BE2C (cell line): ENCODE data around the gene ATXN7.

Source experiments
- DNase-seq: peaks from one replicate; pipeline ENCODE4 v3.0.0-alpha.2; 2020
- H3K27me3 ChIP-seq: fragments of 250-450 bp; sonication (Bioruptor Pico); 2 replicates; pipeline ENCODE4 v1.5.1; 2020; ENCODE audit warnings: mild to moderate bottlenecking
- H3K36me3 ChIP-seq: fragments of 250-450 bp; sonication (Bioruptor Pico); 2 replicates; pipeline ENCODE4 v1.5.1; 2020; ENCODE audit warnings: mild to moderate bottlenecking
- H3K4me1 ChIP-seq: fragments of 250-450 bp; sonication (Bioruptor Pico); 2 replicates; pipeline ENCODE4 v1.5.1; 2020
- H3K4me3 ChIP-seq: 2 replicates; pipeline ENCODE4 v1.5.1; 2011; ENCODE audit warnings: low read depth, low read length
- H3K9me3 ChIP-seq: fragments of 250-450 bp; sonication (Bioruptor Pico); 2 replicates; pipeline ENCODE4 v1.5.1; 2020
- TF ChIP-seq, protein P1 (sequence below): IDR thresholded peaks from 2 replicates; pipeline ENCODE4 v1.5.1; 2012; ENCODE audit warnings: mild to moderate bottlenecking, low read depth, low read length

ATXN7 gene

DNA sequence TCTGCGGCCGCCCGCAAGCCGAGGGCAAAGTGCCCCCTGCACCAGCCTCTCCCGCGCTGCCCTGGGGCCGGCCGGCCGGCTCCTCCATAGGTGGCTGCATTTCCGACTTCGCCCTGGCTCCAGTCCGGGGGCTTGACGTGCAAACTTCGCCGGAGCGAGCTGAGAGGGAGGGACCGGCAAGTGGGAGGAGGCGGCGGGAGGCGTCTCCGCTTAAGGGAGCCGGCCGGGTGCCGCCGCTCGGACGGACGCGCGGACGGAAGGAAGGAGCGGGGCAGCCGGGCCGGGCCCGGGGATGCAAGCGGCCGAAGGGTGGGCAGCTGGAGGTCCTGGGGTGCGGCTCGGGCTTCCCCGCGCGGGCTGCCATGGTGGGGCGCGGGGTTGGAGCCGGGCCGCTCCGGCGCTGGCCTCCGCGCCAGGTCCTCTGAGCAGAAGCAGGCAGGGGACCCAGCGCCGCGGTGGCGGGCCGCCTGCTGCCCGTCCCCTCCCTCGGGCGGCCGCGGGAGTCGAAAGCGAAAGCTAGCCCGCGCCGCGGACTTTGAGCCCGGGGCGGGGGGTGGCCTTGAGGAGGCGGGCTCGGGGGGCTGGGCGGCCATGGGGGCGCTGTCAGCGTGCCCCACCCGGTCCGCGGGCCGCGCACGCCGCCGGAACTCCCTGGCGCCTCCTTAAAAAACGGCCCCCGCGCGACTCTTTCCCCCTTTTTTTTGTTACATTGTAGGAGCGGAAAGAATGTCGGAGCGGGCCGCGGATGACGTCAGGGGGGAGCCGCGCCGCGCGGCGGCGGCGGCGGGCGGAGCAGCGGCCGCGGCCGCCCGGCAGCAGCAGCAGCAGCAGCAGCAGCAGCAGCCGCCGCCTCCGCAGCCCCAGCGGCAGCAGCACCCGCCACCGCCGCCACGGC is 48.5 kb downstream of the ATXN7 start, which contains the start of gene SCAANT1:
Gene SCAANT1 (minus strand): TSS at position 511 of the 895 bp plus-strand sequence.
- Histone ChIP-seq H3K36me3 (peaks cover 13% of the 10 kb centered on the region), H3K4me1 (peaks cover 4% of the 10 kb centered on the region; the same call in 1 of the 2 replicates), H3K4me3 (peak within 1 kb of the TSS; percentile 77), H3K9me3 (no peaks in the 10 kb centered on the region), H3K27me3 (no peaks in the 10 kb centered on the region)
- peak; percentile 91 for DNase-seq
- TF ChIP-seq, protein P1, sequence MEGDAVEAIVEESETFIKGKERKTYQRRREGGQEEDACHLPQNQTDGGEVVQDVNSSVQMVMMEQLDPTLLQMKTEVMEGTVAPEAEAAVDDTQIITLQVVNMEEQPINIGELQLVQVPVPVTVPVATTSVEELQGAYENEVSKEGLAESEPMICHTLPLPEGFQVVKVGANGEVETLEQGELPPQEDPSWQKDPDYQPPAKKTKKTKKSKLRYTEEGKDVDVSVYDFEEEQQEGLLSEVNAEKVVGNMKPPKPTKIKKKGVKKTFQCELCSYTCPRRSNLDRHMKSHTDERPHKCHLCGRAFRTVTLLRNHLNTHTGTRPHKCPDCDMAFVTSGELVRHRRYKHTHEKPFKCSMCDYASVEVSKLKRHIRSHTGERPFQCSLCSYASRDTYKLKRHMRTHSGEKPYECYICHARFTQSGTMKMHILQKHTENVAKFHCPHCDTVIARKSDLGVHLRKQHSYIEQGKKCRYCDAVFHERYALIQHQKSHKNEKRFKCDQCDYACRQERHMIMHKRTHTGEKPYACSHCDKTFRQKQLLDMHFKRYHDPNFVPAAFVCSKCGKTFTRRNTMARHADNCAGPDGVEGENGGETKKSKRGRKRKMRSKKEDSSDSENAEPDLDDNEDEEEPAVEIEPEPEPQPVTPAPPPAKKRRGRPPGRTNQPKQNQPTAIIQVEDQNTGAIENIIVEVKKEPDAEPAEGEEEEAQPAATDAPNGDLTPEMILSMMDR: no peak

GRCh38 chr3:63912768-63913588 is 49.3 kb downstream of the ATXN7 start:
- peaks cover 4% of the 10 kb centered on the region; the same call in 1 of the 2 replicates for H3K4me1 ChIP-seq

GRCh38 chr3:63914312-63914711 is 50.6 kb downstream of the ATXN7 start:
- no peak for DNase-seq
- peaks cover 4% of the 10 kb centered on the region; the same call in 1 of the 2 replicates for H3K4me1 ChIP-seq
- peaks cover 13% of the 10 kb centered on the region for H3K36me3 ChIP-seq
- no peak overlapping the region for H3K4me3 ChIP-seq
- TF ChIP-seq, protein P1: no peak
- H3K27me3 ChIP-seq: no peaks in the 10 kb centered on the region
- no peaks in the 10 kb centered on the region for H3K9me3 ChIP-seq

More at GRCh38 chr3:63912768-63913588, 49.3 kb downstream of the ATXN7 start:
- peak overlapping the region; percentile 77 for H3K4me3 ChIP-seq
- TF ChIP-seq, protein P1: no peak
- peak; percentile 31 for DNase-seq
- H3K9me3 ChIP-seq: no peaks in the 10 kb centered on the region
- no peaks in the 10 kb centered on the region for H3K27me3 ChIP-seq
- peaks cover 13% of the 10 kb centered on the region for H3K36me3 ChIP-seq

DNA sequence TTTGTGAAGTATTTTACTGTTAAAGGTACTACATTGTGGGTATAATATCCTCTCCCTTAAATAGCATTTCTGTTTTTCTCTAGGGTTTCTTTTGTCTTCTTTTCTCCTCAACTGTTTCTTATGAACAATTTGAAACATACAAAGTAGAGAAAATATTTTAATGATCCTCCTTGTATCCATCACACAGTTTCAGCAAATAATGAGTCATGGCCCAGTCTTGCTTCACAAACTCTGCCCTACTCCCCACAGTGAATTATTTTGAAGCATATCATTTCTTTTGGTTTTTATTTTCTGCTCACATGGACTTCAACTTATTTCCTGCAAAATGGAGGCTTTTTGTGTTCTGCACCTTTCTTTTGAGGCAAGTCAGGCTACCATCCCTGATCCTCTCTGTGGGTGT is 54.7 kb downstream of the ATXN7 start:
- no peak overlapping the region for H3K4me3 ChIP-seq

DNA sequence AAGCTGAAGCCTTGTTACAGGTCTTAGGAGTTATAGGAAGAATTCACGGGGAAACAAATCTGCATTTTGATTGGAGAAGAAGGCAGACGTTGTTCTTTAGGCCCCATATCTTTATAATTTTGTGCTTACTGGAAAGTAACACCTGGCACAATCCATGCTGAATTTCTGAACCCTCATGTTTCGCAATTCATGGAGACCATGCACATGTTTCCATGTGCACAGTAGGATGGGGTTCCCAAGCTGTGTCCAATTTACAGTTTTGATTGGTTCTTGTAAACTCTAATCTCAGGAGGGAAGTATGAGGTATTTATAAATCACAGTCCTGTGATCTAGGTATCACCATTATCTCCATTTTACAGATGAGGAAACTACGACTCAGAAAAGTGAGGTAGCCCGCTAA is 56.3 kb downstream of the ATXN7 start:
- Histone ChIP-seq H3K4me1 (no peaks in the 10 kb centered on the region), H3K9me3 (no peaks in the 10 kb centered on the region), H3K27me3 (no peaks in the 10 kb centered on the region), H3K4me3 (no peak overlapping the region), H3K36me3 (peaks cover 17% of the 10 kb centered on the region)
- no peak for DNase-seq
- TF ChIP-seq, protein P1: no peak

More for the DNA sequence above, 54.7 kb downstream of the ATXN7 start:
- TF ChIP-seq, protein P1: no peak
- H3K36me3 ChIP-seq: peaks cover 16% of the 10 kb centered on the region
- no peaks in the 10 kb centered on the region for H3K27me3 ChIP-seq
- no peak for DNase-seq
- H3K4me1 ChIP-seq: no peaks in the 10 kb centered on the region; the same call in 1 of the 2 replicates
- H3K9me3 ChIP-seq: no peaks in the 10 kb centered on the region
